Activated CD4-positive, alpha-beta T cell treated with anti-CD3 and anti-CD28 coated beads, Interleukin-2, amount 50 U/mL, for 4 hours (primary cell): ENCODE data around the gene KCNA5.

Experiments
- DNase-seq, 2 experiments: peaks; one replicate each; pipeline ENCODE4 v3.0.0-alpha.2; 2020

KCNA5 gene

GRCh38 chr12:5027046-5027821 lies 16.4 kb upstream of the KCNA5 start:
- no peak for DNase-seq

GRCh38 chr12:5030066-5030465 lies 13.6 kb upstream of the KCNA5 start:
- DNase-seq, result no peak

GRCh38 chr12:5031242-5031641 lies 12.4 kb upstream of the KCNA5 start:
- no peak for DNase-seq

- DNase-seq, result no peak
Measured at GRCh38 chr12:5031958-5032357, 11.7 kb upstream of the KCNA5 start.

GRCh38 chr12:5032821-5033220 lies 10.9 kb upstream of the KCNA5 start:
- DNase-seq, result no peak

GRCh38 chr12:5033883-5034282 lies 9.8 kb upstream of the KCNA5 start:
- no peak for DNase-seq

- DNase-seq, result no peak
Measured at GRCh38 chr12:5034603-5035002, 9.1 kb upstream of the KCNA5 start.

- no peak for DNase-seq
Measured at GRCh38 chr12:5035618-5036017, 8.1 kb upstream of the KCNA5 start.

- no peak for DNase-seq
Measured at GRCh38 chr12:5036031-5036430, 7.6 kb upstream of the KCNA5 start.

GRCh38 chr12:5037795-5038357 lies 5.8 kb upstream of the KCNA5 start:
- DNase-seq, result no peak

- DNase-seq, result no peak
Measured at GRCh38 chr12:5038781-5039311, 4.8 kb upstream of the KCNA5 start.

- DNase-seq, result no peak
Measured at GRCh38 chr12:5039815-5040214, 3.9 kb upstream of the KCNA5 start.

GRCh38 chr12:5040368-5040767 lies 3.3 kb upstream of the KCNA5 start:
- no peak for DNase-seq

- no peak for DNase-seq
Measured at GRCh38 chr12:5044420-5045295, 979 bp downstream of the KCNA5 start.

- DNase-seq, result no peak
Measured at GRCh38 chr12:5047094-5047493, 3.4 kb downstream of the KCNA5 start.

GRCh38 chr12:5047729-5048128 lies 4.0 kb downstream of the KCNA5 start:
- no peak for DNase-seq

- DNase-seq, result no peak
Measured at GRCh38 chr12:5050542-5050941, 6.9 kb downstream of the KCNA5 start.

- DNase-seq, result no peak
Measured at GRCh38 chr12:5051334-5051733, 7.7 kb downstream of the KCNA5 start.

GRCh38 chr12:5051913-5052312 lies 8.2 kb downstream of the KCNA5 start:
- DNase-seq, result no peak

- DNase-seq, result no peak
Measured at GRCh38 chr12:5052348-5052747, 8.7 kb downstream of the KCNA5 start.

GRCh38 chr12:5059358-5059757 lies 15.7 kb downstream of the KCNA5 start:
- DNase-seq, result no peak

- DNase-seq, result no peak
Measured at GRCh38 chr12:5060958-5061357, 17.3 kb downstream of the KCNA5 start.

- DNase-seq, result no peak
Measured at GRCh38 chr12:5063149-5063548, 19.5 kb downstream of the KCNA5 start.
